Caco-2 (cell line): Measurements from ENCODE around the gene EXD3. TPM values are rescaled to one million over a fixed set of nuclear protein-coding genes. Genes with fewer than 3 reads are reported as not detected.
A peak's percentile ranks its signal among the peaks of the same experiment; 100 is the strongest.

Experiments used
- BruUV-seq: library from RNA; stranded (reverse); fragments of 400-500 nt; replicated peaks from 2 replicates; lab custom pipeline; 2021; lab: Mats Ljungman, UMichigan
- CTCF ChIA-PET: fragments of 300-600 bp; sonication (Branson Sonifier 250); formaldehyde crosslinking; loops from one replicate; lab custom pipeline; 2022; ENCODE audit warnings: antibody characterized with exemption; lab: Charles Lee
- POLR2A ChIA-PET: fragments of 300-600 bp; sonication (Branson Sonifier 250); formaldehyde crosslinking; loops from one replicate; lab custom pipeline; 2022; ENCODE audit warnings: antibody characterized with exemption; lab: Charles Lee
- DNase-seq, 2 experiments: peaks; one replicate each; pipeline versions ENCODE4 v3.0.0 to v3.0.0-alpha.2; 2020 to 2022
- H3K27me3 ChIP-seq: replicated peaks from 2 replicates; pipeline ENCODE4 v1.6.0; 2011; ENCODE audit warnings: low read length; ENCODE audit not compliant: control insufficient read depth, insufficient read depth
- H3K36me3 ChIP-seq: 2 replicates; pipeline ENCODE4 v1.5.1; 2011; ENCODE audit warnings: low read length; ENCODE audit not compliant: control insufficient read depth, insufficient read depth
- H3K4me1 ChIP-seq: fragments of 250-450 bp; sonication (Bioruptor Pico); 2 replicates; pipeline ENCODE4 v1.5.1; 2020; ENCODE audit warnings: mild to moderate bottlenecking
- H3K4me3 ChIP-seq: 2 replicates; pipeline ENCODE4 v1.5.1; 2011; ENCODE audit warnings: low read depth, mild to moderate bottlenecking, control low read depth, low read length
- H3K9me3 ChIP-seq: fragments of 250-450 bp; sonication (Bioruptor Pico); 2 replicates; pipeline ENCODE4 v1.5.1; 2020; ENCODE audit warnings: mild to moderate bottlenecking, moderate library complexity
- H3K27ac Mint-ChIP-seq: one replicate; pipeline ENCODE4 v1.8.0; 2022; ENCODE audit warnings: mixed read lengths; ENCODE audit not compliant: unreplicated experiment
- H3K27me3 Mint-ChIP-seq: one replicate; pipeline ENCODE4 v1.8.0; 2022; ENCODE audit warnings: mixed read lengths; ENCODE audit not compliant: insufficient read depth, unreplicated experiment
- H3K36me3 Mint-ChIP-seq: one replicate; pipeline ENCODE4 v1.8.0; 2022; ENCODE audit warnings: mild to moderate bottlenecking, mixed read lengths; ENCODE audit not compliant: insufficient read depth, unreplicated experiment
- H3K4me1 Mint-ChIP-seq: one replicate; pipeline ENCODE4 v1.8.0; 2022; ENCODE audit warnings: low read depth, mixed read lengths; ENCODE audit not compliant: unreplicated experiment
- H3K4me3 Mint-ChIP-seq: one replicate; pipeline ENCODE4 v1.8.0; 2022; ENCODE audit warnings: mild to moderate bottlenecking, moderate library complexity, mixed read lengths; ENCODE audit not compliant: unreplicated experiment
- H3K9me3 Mint-ChIP-seq: one replicate; pipeline ENCODE4 v1.8.0; 2022; ENCODE audit warnings: mixed read lengths; ENCODE audit not compliant: unreplicated experiment
- intact Hi-C: fragments of 100-400 bp; cut with micrococcal nuclease; formaldehyde crosslinking; loops from one replicate; pipeline ENCODE4 v1.10.0; 2022; ENCODE audit not compliant: unreplicated experiment
- total RNA-seq: library from RNA; stranded (reverse); gene quantifications from 2 replicates; pipeline ENCODE4 v1.2.3, GENCODE V29; 2022
- TF ChIP-seq, protein P1 (sequence below), 2 experiments: fragments of 200-600 bp in 1 of 2; IDR thresholded peaks; 1 replicate in 1 of 2; 2 replicates in 1 of 2; pipeline versions ENCODE4 v1.5.1 to v1.8.0; 2011 to 2022; ENCODE audit warnings: antibody characterized with exemption in 1 of 2, control low read depth in 1 of 2, inconsistent platforms in 1 of 2, low read depth in 1 of 2, low read length in 1 of 2, mild to moderate bottlenecking in 1 of 2, moderate library complexity in 1 of 2; ENCODE audit not compliant: insufficient read depth in 1 of 2, severe bottlenecking in 1 of 2, unreplicated experiment in 1 of 2

Gene EXD3
- total RNA-seq, 1 experiment from 2014 or later = 10.9 TPM

DNA sequence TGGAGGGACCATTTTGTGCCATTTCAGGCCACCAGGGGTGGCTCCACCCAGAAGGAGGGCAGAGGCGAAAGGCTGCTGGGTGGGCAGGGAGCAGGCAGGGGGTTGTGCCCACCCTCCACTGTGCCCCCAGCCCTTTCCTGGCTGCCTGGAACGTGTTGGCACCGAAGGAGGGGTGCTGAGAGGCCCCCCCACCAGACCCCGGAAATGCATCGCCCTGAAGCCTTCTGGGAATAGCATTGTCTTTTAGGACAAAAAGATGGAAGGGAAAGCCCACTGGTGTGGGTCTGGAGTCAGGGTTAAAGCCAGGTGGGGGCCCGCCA, 5.3 kb upstream of the EXD3 start:
- Mint-ChIP-seq H3K9me3 (no peaks in the 10 kb centered on the region), H3K27me3 (no peaks in the 10 kb centered on the region), H3K36me3 (peaks cover 6% of the 10 kb centered on the region), H3K4me1 (peaks cover 6% of the 10 kb centered on the region), H3K4me3 (no peak overlapping the region), H3K27ac (no peak overlapping the region)
- H3K36me3 ChIP-seq = no peaks in the 10 kb centered on the region
- H3K9me3 ChIP-seq = no peaks in the 10 kb centered on the region
- POLR2A ChIA-PET = no interaction called here
- CTCF ChIA-PET = interaction anchor here (1.0 kb wide), 1 partner anchor 107 kb away, joined by 3 read pairs; no protein-coding TSS in a partner anchor
- peaks cover 16% of the 10 kb centered on the region for H3K4me1 ChIP-seq
- no TSS peak for BruUV-seq
- DNase-seq = no peak
- H3K4me3 ChIP-seq = no peak overlapping the region
- TF ChIP-seq, protein P1, sequence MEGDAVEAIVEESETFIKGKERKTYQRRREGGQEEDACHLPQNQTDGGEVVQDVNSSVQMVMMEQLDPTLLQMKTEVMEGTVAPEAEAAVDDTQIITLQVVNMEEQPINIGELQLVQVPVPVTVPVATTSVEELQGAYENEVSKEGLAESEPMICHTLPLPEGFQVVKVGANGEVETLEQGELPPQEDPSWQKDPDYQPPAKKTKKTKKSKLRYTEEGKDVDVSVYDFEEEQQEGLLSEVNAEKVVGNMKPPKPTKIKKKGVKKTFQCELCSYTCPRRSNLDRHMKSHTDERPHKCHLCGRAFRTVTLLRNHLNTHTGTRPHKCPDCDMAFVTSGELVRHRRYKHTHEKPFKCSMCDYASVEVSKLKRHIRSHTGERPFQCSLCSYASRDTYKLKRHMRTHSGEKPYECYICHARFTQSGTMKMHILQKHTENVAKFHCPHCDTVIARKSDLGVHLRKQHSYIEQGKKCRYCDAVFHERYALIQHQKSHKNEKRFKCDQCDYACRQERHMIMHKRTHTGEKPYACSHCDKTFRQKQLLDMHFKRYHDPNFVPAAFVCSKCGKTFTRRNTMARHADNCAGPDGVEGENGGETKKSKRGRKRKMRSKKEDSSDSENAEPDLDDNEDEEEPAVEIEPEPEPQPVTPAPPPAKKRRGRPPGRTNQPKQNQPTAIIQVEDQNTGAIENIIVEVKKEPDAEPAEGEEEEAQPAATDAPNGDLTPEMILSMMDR (IDR thresholded peaks at IDR 0.05; ENCODE audit: insufficient read depth in 1 of 2, low read depth in 1 of 2, low read length in 1 of 2, severe bottlenecking in 1 of 2, unreplicated experiment in 1 of 2) = no peak
- H3K27me3 ChIP-seq = no peaks in the 10 kb centered on the region
- intact Hi-C loops = loop anchor here (1.0 kb wide), 1 partner anchor 17 kb away; no protein-coding TSS in a partner anchor

DNA sequence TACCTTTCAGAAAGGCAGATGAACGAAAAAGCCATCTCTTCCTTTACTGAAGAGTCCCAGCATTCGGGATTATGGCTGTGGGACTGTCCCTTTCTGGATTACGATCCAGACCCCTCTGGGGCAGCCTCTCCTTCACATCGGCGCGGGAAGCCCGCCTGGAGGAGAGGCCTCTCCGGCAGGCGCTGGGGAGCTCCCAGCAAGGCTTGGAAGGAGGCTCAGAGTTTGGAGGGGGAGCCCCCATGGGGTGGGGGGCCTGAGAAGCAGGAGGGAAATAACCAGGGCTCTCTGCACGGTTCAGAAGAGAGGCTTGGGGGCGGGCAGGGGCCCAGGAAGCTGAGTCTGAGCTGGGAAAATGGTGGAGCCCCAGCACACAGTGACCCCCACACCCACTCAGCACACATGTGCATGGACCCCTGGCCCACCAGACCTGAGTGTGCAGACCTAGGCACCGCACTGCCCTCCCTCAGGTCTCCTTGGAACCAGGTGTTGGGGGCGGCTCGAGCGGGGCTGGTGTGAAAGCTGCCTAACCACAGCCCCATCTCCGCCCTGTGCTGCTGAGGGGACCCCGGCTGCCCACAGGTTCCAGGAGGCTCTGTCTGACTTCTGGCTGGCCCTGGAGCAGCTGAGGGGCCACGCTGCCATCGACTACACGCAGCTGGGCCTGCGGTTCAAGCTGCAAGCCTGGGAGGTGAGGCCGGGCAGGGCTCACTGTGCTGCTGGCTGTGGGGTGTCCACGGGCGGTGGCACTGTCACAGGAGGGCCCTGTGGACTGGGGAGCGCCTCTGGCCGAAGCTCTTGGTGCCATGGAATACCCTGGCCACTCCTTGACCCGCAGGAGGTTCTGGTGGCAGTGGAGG, 4.7 kb upstream of the EXD3 start:
- Mint-ChIP-seq H3K9me3 (no peaks in the 10 kb centered on the region), H3K36me3 (peaks cover 6% of the 10 kb centered on the region), H3K4me3 (no peak overlapping the region), H3K27ac (no peak overlapping the region), H3K27me3 (no peaks in the 10 kb centered on the region), H3K4me1 (peaks cover 6% of the 10 kb centered on the region)
- H3K27me3 ChIP-seq = no peaks in the 10 kb centered on the region
- POLR2A ChIA-PET = no interaction called here
- intact Hi-C loops = loop anchor here (1.0 kb wide), 1 partner anchor 18 kb away; no protein-coding TSS in a partner anchor
- H3K9me3 ChIP-seq = no peaks in the 10 kb centered on the region
- CTCF ChIA-PET = interaction anchor here (0.6 to 1.0 kb wide), 2 partner anchors 15 to 107 kb away, joined by 3 to 6 read pairs; no protein-coding TSS in a partner anchor
- no peak overlapping the region for H3K4me3 ChIP-seq
- H3K36me3 ChIP-seq = no peaks in the 10 kb centered on the region
- peaks cover 16% of the 10 kb centered on the region for H3K4me1 ChIP-seq
- BruUV-seq = no TSS peak
- DNase-seq = no peak
- TF ChIP-seq, protein P1 (IDR thresholded peaks at IDR 0.05; ENCODE audit: insufficient read depth in 1 of 2, low read depth in 1 of 2, low read length in 1 of 2, severe bottlenecking in 1 of 2, unreplicated experiment in 1 of 2) = no peak

DNA sequence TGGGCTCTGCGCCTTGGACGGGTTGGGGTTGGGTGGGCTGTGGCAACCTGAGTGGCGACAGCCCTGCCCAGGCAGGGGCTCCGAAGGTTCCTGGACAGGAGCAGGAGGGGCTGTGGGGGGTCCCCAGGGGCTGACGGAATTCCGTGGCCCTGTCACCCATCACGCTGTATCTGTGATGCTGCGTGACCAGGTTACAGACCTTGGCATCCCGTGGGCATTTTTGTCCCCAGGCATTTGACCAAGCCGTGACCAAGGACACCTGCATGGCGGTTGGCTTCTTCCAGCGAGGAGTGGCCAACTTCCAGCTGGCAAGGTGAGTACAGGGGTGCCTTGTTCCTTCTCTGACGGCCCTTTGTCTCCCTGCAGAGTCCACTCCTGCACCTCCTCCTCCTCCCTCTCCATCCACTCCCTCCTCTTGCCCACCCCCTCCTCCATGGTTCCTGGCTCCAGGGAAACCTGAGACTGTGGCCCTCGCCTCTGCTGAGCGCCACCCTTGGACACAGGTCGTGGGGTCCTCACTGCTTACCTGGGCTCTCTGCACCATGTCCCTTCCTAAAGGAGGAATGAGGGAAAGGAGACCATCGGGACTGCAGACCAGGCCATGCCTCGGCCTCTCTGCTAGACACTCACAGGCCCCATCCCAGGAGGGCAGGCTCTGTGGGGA, 3.2 kb upstream of the EXD3 start:
- H3K36me3 Mint-ChIP-seq = peaks cover 6% of the 10 kb centered on the region
- Histone ChIP-seq H3K36me3 (no peaks in the 10 kb centered on the region), H3K9me3 (no peaks in the 10 kb centered on the region), H3K27me3 (no peaks in the 10 kb centered on the region), H3K4me1 (peaks cover 16% of the 10 kb centered on the region), H3K4me3 (no peak overlapping the region)
- intact Hi-C loops = no loop called here
- BruUV-seq = no TSS peak
- peaks cover 6% of the 10 kb centered on the region for H3K4me1 Mint-ChIP-seq
- H3K4me3 Mint-ChIP-seq = no peak overlapping the region
- POLR2A ChIA-PET = no interaction called here
- DNase-seq = peak in 1 of 2 experiments; percentile 15
- CTCF ChIA-PET = no interaction called here
- TF ChIP-seq, protein P1 (IDR thresholded peaks at IDR 0.05; ENCODE audit: insufficient read depth in 1 of 2, low read depth in 1 of 2, low read length in 1 of 2, severe bottlenecking in 1 of 2, unreplicated experiment in 1 of 2) = no peak
- no peak overlapping the region for H3K27ac Mint-ChIP-seq
- H3K27me3 Mint-ChIP-seq = no peaks in the 10 kb centered on the region
- H3K9me3 Mint-ChIP-seq = no peaks in the 10 kb centered on the region
